ENCODE measurements around the gene NLRP6.

GRCh38 chr11:305844-306211 lies 27.6 kb downstream of the NLRP6 start:
- TF ChIP-seq POLR2A (IDR thresholded peaks at IDR 0.05) = no peak
- TF ChIP-seq, protein P1, sequence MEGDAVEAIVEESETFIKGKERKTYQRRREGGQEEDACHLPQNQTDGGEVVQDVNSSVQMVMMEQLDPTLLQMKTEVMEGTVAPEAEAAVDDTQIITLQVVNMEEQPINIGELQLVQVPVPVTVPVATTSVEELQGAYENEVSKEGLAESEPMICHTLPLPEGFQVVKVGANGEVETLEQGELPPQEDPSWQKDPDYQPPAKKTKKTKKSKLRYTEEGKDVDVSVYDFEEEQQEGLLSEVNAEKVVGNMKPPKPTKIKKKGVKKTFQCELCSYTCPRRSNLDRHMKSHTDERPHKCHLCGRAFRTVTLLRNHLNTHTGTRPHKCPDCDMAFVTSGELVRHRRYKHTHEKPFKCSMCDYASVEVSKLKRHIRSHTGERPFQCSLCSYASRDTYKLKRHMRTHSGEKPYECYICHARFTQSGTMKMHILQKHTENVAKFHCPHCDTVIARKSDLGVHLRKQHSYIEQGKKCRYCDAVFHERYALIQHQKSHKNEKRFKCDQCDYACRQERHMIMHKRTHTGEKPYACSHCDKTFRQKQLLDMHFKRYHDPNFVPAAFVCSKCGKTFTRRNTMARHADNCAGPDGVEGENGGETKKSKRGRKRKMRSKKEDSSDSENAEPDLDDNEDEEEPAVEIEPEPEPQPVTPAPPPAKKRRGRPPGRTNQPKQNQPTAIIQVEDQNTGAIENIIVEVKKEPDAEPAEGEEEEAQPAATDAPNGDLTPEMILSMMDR (IDR thresholded peaks at IDR 0.05) = no peak

Measured in esophagus squamous epithelium (tissue), 4 donors.